Subcutaneous abdominal adipose tissue (tissue), 5 donors: Measurements from ENCODE around the gene SNED1.
A peak's percentile ranks its signal among the peaks of the same experiment; 100 is the strongest.
"Not testable (repeated sequence)": the region's sequence is repeated elsewhere in the genome, so short reads cannot be mapped to it uniquely, and the experiment has no call there.

Experiments used
- H3K27ac ChIP-seq: one replicate; pipeline ENCODE4 v1.7.0; 2013; ENCODE audit warnings: low read depth, mild to moderate bottlenecking, inconsistent platforms, low read length, moderate library complexity
- H3K27me3 ChIP-seq, 5 donors: one replicate each; pipeline ENCODE4 v1.7.0; 2013; ENCODE audit warnings: low read length in 5 of 5, inconsistent platforms in 1 of 5; ENCODE audit not compliant: control insufficient read depth in 5 of 5, insufficient read depth in 4 of 5
- H3K36me3 ChIP-seq, 5 donors: one replicate each; pipeline ENCODE4 v1.7.0; 2013; ENCODE audit warnings: low read length in 5 of 5; ENCODE audit not compliant: control insufficient read depth in 5 of 5, insufficient read depth in 5 of 5
- H3K4me1 ChIP-seq, 5 donors: one replicate each; pipeline ENCODE4 v1.7.0; 2013; ENCODE audit warnings: low read length in 5 of 5, mild to moderate bottlenecking in 3 of 5, moderate library complexity in 1 of 5; ENCODE audit not compliant: control insufficient read depth in 5 of 5, insufficient read depth in 5 of 5
- H3K4me3 ChIP-seq, 5 donors: one replicate each; pipeline ENCODE4 v1.7.0; 2013; ENCODE audit warnings: low read length in 5 of 5, low read depth in 1 of 5
- H3K9ac ChIP-seq, 5 donors: one replicate each; pipeline ENCODE4 v1.7.0; 2013; ENCODE audit warnings: low read length in 5 of 5, mild to moderate bottlenecking in 4 of 5, moderate library complexity in 3 of 5
- H3K9me3 ChIP-seq, 5 donors: one replicate each; pipeline ENCODE4 v1.7.0; 2013; ENCODE audit warnings: low read length in 5 of 5; ENCODE audit not compliant: control insufficient read depth in 5 of 5
- donor health status: healthy.
- donor health status: healthy.
- donor health status: healthy.
- donor health status: healthy.
- donor health status: healthy.

SNED1 gene

GRCh38 chr2:240974771-240975572 is 23.4 kb upstream of the SNED1 start:
- peaks cover 0 to 3% (median 0%) of the 10 kb centered on the region in 5 donors for H3K27me3 ChIP-seq
- no peak overlapping the region for H3K9ac ChIP-seq
- H3K27ac ChIP-seq, result no peak overlapping the region
- H3K36me3 ChIP-seq, result no peaks in the 10 kb centered on the region
- peaks cover 0 to 7% (median 3%) of the 10 kb centered on the region in 5 donors for H3K9me3 ChIP-seq
- no peak overlapping the region for H3K4me3 ChIP-seq
- peaks cover 5 to 23% (median 19%) of the 10 kb centered on the region in 5 donors for H3K4me1 ChIP-seq

- H3K27ac ChIP-seq, H3K9me3 ChIP-seq, H3K9ac ChIP-seq, H3K27me3 ChIP-seq, H3K36me3 ChIP-seq, H3K4me3 ChIP-seq: not testable (repeated sequence)
- peaks cover 5 to 23% (median 19%) of the 10 kb centered on the region in 5 donors for H3K4me1 ChIP-seq
Observed at GRCh38 chr2:240975903-240976302, 22.5 kb upstream of the SNED1 start.

GRCh38 chr2:240981280-240981679 is 17.1 kb upstream of the SNED1 start:
- Histone ChIP-seq H3K9ac (no peak overlapping the region), H3K27ac (no peak overlapping the region), H3K36me3 (no peaks in the 10 kb centered on the region)

DNA sequence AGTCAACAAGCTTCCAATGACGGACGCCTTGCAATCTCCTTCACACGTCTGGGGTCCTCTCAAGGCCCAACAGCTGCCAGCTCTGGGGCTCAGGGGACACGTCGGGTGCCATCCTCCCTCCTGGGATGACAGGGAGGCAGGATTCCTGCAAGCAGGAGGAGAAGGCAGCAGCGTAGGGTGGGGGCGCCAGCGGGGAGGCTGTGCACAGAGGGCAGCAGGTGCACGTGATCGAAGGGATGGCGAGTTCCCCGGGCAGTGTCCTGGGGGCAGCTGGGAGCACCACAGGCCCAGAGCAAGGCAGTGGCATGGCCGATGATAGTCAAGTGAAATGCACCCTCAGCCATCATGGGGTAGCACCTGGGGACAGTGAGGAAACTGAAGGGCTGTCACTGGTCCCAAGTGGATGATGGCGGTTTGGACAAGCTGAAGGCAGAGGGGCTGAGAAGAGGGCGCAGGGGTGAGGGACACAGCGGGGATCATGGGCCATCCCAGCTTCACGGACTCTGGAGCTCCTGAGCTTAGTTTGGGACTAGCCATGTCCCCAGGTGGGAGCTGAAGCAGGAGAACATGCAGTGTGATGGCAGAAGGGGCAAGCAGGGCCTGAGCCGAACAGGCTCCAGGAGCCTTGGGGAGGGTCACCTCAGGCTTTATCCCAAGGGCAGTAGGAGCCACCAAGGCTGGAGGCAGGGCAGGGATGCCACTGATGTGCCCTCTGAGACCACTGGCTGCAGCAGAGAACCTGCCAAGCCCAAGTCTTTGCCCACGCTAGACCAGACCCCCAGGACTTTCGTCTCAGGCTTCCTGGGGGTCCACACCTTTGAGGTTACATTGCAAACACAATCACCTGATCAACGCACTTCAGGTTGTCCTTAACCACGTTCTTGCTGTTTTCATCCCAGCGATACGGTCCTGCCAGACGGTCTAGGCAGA is 16.3 kb upstream of the SNED1 start:
- no peak overlapping the region for H3K4me3 ChIP-seq
- H3K27ac ChIP-seq, result no peak overlapping the region
- peaks cover 0 to 17% (median 0%) of the 10 kb centered on the region in 5 donors for H3K27me3 ChIP-seq
- H3K36me3 ChIP-seq, result no peaks in the 10 kb centered on the region
- H3K9me3 ChIP-seq, result no peaks in the 10 kb centered on the region
- peaks cover 1 to 26% (median 16%) of the 10 kb centered on the region in 5 donors for H3K4me1 ChIP-seq
- no peak overlapping the region for H3K9ac ChIP-seq

More at GRCh38 chr2:240981280-240981679, 17.1 kb upstream of the SNED1 start:
- Histone ChIP-seq H3K4me1 (peaks cover 0 to 18% (median 7%) of the 10 kb centered on the region in 5 donors), H3K9me3 (no peaks in the 10 kb centered on the region), H3K27me3 (peaks cover 0 to 17% (median 0%) of the 10 kb centered on the region in 5 donors), H3K4me3 (no peak overlapping the region)

DNA sequence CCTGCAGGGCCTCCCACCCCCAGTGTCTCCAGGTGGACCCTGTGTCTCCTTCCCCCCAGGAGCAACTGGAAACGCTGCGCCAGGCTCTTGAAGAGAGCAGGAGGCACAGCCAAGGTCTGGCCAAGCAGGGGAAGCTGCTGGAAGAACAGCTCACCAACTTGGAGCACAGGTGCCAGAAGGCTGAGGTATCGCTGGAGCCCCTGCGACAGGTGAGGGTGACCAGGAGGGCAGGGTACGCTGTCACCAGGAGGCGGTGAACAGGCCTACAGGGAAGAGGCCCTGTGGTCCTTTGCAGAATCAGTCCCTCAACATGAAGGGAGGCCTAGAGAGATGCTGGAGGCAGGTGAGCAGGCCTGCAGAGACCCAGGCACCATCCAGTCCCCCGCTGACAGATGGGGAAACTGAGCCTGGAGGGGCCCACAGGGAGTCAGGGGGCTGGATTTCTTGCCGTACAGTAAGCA is 15.6 kb upstream of the SNED1 start:
- H3K27me3 ChIP-seq, result peaks cover 0 to 17% (median 0%) of the 10 kb centered on the region in 5 donors
- no peak overlapping the region for H3K9ac ChIP-seq
- H3K27ac ChIP-seq, result no peak overlapping the region
- no peak overlapping the region for H3K4me3 ChIP-seq
- H3K4me1 ChIP-seq, result peaks cover 5 to 33% (median 23%) of the 10 kb centered on the region in 5 donors
- no peaks in the 10 kb centered on the region for H3K36me3 ChIP-seq
- H3K9me3 ChIP-seq, result no peaks in the 10 kb centered on the region

DNA sequence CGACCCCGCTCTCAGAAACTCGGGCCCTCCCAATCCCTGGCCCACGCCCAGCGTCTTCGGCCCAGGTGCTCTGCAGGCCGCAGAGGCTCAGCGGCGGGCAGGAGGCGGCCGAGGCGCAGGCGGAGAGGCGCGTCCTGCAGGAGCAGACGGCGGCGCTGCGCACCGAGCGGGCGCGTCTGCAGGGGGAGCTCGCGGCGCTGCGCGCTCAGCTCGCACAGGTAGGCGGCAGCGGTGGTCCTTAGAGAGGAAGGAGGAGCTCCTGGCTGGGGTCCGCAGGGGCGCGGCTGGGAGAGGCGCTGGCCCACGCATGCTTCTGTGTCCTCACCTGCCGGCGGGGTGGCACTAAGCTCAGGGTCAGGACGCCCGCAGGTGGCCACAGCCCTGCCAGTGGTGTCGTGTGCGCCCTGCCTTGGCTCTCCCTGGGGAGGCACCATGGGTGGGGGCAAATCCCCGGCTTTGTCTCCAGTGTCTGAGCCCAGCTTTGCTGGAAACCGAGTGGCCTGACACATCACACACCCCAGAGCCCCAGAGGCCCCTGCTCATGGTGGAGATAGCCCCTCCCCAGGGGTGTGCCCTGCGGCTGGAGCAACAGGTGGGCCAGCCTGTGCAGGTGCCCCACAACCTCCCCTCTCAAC is 14.9 kb upstream of the SNED1 start:
- H3K9me3 ChIP-seq, result peaks cover 0 to 4% (median 0%) of the 10 kb centered on the region in 5 donors
- peaks cover 10 to 40% (median 28%) of the 10 kb centered on the region in 5 donors for H3K4me1 ChIP-seq
- H3K9ac ChIP-seq, result no peak overlapping the region
- peaks cover 0 to 17% (median 0%) of the 10 kb centered on the region in 5 donors for H3K27me3 ChIP-seq
- H3K36me3 ChIP-seq, result no peaks in the 10 kb centered on the region
- no peak overlapping the region for H3K4me3 ChIP-seq
- H3K27ac ChIP-seq, result no peak overlapping the region

GRCh38 chr2:240983996-240984498 is 14.4 kb upstream of the SNED1 start:
- Histone ChIP-seq H3K9me3 (peaks cover 0 to 4% (median 0%) of the 10 kb centered on the region in 5 donors), H3K4me1 (peaks cover 10 to 45% (median 34%) of the 10 kb centered on the region in 5 donors), H3K9ac (no peak overlapping the region), H3K27ac (no peak overlapping the region), H3K36me3 (no peaks in the 10 kb centered on the region), H3K27me3 (peaks cover 0 to 17% (median 0%) of the 10 kb centered on the region in 5 donors), H3K4me3 (no peak overlapping the region)

GRCh38 chr2:240985881-240986786 is 12.3 kb upstream of the SNED1 start:
- peaks cover 0 to 17% (median 0%) of the 10 kb centered on the region in 5 donors for H3K27me3 ChIP-seq
- H3K4me3 ChIP-seq, result no peak overlapping the region
- H3K9me3 ChIP-seq, result peaks cover 0 to 4% (median 0%) of the 10 kb centered on the region in 5 donors
- H3K27ac ChIP-seq, result no peak overlapping the region
- H3K4me1 ChIP-seq, result peaks cover 10 to 54% (median 41%) of the 10 kb centered on the region in 5 donors
- H3K9ac ChIP-seq, result peak overlapping the region in 1 of 5 donors; percentile 53
- no peaks in the 10 kb centered on the region for H3K36me3 ChIP-seq
